Brain microvascular endothelial cell (primary cell): Measurements from ENCODE around the gene VSX2.

Experiments
- DNase-seq: peaks from one replicate; pipeline ENCODE4 v3.0.0-alpha.2; 2020
- H3K27ac ChIP-seq: fragments of 250-450 bp; sonication (Bioruptor Pico); 2 replicates; pipeline ENCODE4 v1.5.1; 2020; ENCODE audit warnings: mild to moderate bottlenecking, moderate library complexity
- H3K27me3 ChIP-seq: fragments of 250-450 bp; sonication (Bioruptor Pico); replicated peaks from 2 replicates; pipeline ENCODE4 v1.5.1; 2020; ENCODE audit warnings: mild to moderate bottlenecking
- H3K36me3 ChIP-seq: fragments of 250-450 bp; sonication (Bioruptor Pico); replicated peaks from 2 replicates; pipeline ENCODE4 v1.5.1; 2020; ENCODE audit warnings: mild to moderate bottlenecking
- H3K4me3 ChIP-seq: 2 replicates; pipeline ENCODE4 v1.5.1; 2011; ENCODE audit warnings: low read depth, mild to moderate bottlenecking, control low read depth, low read length, moderate library complexity
- in situ Hi-C: cut with HindIII; loops from 2 replicates; pipeline ENCODE4 v1.10.0; 2017; ENCODE audit warnings: low sequenced_read_pairs, low pct_ligation_motif_present
- TF ChIP-seq, protein P1 (sequence below): IDR thresholded peaks from 2 replicates; pipeline ENCODE4 v1.5.1; 2011; ENCODE audit warnings: low read depth, mild to moderate bottlenecking, moderate library complexity, low read length, control low read depth, inconsistent platforms; ENCODE audit errors: missing control alignments

The VSX2 gene

DNA sequence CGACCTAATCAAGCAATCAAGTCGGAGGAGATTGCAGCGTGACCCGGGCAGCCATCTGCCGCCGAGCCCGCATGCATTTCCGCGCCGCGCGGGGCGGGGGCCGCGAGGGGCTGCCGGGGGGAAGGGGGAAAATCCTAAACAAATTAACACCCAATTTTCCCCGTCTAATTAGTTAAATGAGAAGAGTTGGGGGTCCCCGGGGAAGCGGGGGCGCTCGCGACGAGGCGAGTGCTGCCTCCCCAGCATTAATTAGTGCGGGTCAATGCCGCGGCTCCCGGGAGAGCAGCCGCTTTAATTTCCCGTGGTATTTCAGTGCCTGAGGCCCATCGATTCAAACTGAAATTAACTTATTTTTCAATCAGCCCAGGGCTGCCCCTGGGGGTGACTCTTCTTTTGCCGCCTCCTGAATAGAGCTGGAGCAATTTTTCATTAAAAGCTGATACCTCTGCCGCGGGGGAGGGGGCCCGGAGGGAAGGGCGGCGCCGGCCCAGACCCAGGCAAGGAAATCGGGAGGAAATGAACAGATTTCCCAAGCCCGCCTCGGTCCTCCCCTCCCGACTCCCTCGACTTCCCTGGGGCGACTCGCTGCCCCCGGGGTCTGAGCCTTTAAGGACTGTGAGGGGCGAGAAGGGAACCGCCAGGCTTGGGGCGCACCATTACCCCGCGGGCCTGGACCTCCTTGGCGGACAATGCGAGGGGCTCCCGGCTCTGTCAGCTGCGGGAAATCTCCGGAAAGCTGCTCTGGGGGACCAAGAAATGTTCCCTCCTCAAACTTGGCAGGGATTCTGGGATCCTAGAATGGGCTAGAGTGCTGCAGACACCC lies 18.9 kb downstream of the VSX2 start:
- in situ Hi-C loops: no loop called here
- DNase-seq: no peak
- Histone ChIP-seq H3K27ac (no peak overlapping the region), H3K36me3 (no peaks in the 10 kb centered on the region), H3K27me3 (no peaks in the 10 kb centered on the region), H3K4me3 (peak overlapping the region; percentile 55)
- TF ChIP-seq, protein P1, sequence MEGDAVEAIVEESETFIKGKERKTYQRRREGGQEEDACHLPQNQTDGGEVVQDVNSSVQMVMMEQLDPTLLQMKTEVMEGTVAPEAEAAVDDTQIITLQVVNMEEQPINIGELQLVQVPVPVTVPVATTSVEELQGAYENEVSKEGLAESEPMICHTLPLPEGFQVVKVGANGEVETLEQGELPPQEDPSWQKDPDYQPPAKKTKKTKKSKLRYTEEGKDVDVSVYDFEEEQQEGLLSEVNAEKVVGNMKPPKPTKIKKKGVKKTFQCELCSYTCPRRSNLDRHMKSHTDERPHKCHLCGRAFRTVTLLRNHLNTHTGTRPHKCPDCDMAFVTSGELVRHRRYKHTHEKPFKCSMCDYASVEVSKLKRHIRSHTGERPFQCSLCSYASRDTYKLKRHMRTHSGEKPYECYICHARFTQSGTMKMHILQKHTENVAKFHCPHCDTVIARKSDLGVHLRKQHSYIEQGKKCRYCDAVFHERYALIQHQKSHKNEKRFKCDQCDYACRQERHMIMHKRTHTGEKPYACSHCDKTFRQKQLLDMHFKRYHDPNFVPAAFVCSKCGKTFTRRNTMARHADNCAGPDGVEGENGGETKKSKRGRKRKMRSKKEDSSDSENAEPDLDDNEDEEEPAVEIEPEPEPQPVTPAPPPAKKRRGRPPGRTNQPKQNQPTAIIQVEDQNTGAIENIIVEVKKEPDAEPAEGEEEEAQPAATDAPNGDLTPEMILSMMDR: no peak

DNA sequence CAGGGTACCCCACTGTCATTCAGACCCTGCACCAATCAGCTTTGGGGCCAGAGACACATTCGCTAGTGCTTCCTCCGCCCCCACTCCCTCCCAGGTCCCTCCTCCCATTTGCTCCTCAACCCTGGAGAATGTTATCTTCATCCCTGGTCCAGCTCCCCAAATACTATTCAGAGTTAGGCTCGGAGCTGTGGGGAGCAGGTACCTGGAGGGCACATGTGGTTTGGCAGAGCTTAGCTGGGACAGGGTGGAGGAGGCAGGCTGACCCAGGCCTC lies 19.5 kb downstream of the VSX2 start:
- Histone ChIP-seq H3K4me3 (no peak overlapping the region), H3K36me3 (no peaks in the 10 kb centered on the region), H3K27ac (no peak overlapping the region), H3K27me3 (no peaks in the 10 kb centered on the region)
- TF ChIP-seq, protein P1: no peak
- DNase-seq: no peak
- in situ Hi-C loops: no loop called here

DNA sequence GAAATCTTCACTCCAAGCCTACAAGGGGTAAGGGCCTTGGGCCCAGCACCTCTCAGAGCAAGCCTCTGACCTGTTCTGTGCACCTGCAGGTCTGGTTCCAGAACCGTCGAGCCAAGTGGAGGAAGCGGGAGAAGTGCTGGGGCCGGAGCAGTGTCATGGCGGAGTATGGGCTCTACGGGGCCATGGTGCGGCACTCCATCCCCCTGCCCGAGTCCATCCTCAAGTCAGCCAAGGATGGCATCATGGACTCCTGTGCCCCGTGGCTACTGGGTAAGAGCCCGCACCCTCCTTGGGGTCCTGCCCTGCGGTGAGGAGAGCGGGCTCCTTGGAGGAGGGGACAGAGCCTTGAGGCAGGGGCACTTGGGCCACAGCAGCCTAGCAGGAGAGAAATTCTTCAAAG lies 20.3 kb downstream of the VSX2 start:
- Histone ChIP-seq H3K4me3 (no peak overlapping the region), H3K36me3 (no peaks in the 10 kb centered on the region), H3K27ac (no peak overlapping the region), H3K27me3 (no peaks in the 10 kb centered on the region)
- DNase-seq: no peak
- in situ Hi-C loops: no loop called here
- TF ChIP-seq, protein P1: no peak

DNA sequence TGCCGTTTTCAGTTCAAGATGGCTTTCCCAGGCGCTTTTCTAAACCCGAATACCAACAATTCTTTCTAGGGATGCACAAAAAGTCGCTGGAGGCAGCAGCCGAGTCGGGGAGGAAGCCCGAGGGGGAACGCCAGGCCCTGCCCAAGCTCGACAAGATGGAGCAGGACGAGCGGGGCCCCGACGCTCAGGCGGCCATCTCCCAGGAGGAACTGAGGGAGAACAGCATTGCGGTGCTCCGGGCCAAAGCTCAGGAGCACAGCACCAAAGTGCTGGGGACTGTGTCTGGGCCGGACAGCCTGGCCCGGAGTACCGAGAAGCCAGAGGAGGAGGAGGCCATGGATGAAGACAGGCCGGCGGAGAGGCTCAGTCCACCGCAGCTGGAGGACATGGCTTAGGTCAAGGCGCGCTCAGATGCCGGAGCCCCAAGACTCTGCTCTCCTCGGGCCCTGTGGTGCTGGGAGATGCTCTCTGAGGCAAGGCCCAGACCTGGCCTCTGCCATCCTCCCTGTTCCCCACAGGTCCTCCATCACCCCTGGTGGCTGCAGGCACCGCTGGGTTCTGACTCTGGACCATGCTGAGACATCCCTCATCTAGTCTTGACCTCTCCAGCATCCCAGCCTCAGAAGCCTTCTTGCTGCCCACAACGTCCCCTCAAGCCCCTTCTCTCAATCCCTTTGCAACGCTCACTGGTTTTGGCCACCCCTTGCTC lies 21.4 kb downstream of the VSX2 start:
- Histone ChIP-seq H3K27me3 (no peaks in the 10 kb centered on the region), H3K4me3 (no peak overlapping the region), H3K27ac (no peak overlapping the region), H3K36me3 (no peaks in the 10 kb centered on the region)
- TF ChIP-seq, protein P1: no peak
- DNase-seq: no peak
- in situ Hi-C loops: no loop called here

DNA sequence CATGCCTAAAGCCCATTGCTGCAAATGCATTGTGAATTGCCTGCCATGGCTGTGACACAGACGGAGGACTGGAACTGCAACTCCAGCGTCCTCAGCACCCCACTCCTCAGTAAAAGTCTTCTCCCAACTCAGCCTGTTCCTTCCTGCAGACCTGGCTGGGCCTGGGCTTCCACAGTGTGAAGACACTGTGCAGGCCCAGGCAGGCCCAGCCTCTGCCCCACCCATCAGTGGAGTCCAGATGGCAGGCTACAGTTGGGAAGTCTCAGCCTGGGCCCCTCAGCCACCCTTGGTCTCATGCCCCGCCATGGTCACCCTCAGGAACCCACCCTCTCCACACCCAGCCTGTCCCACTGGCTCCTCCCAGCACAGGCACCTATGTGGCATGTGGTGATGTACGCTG lies 22.0 kb downstream of the VSX2 start:
- no peaks in the 10 kb centered on the region for H3K36me3 ChIP-seq
- H3K27ac ChIP-seq: no peak overlapping the region
- no peak for DNase-seq
- TF ChIP-seq, protein P1: no peak
- no peaks in the 10 kb centered on the region for H3K27me3 ChIP-seq
- H3K4me3 ChIP-seq: no peak overlapping the region
- in situ Hi-C loops: no loop called here
